HPDE6-E6E7 (cell line): ENCODE measurements around the gene PDE4D.
"Not testable (repeated sequence)": the region's sequence is repeated elsewhere in the genome, so short reads cannot be mapped to it uniquely, and the experiment has no call there.

ENCODE experiments used
- DNase-seq: peaks from one replicate; pipeline ENCODE4 v3.0.0; 2011; ENCODE audit warnings: missing footprints; ENCODE audit errors: extremely low spot score

The PDE4D gene

GRCh38 chr5:58972301-58972700 is 921.2 kb downstream of the PDE4D start:
- DNase-seq = no peak

GRCh38 chr5:58970766-58971165 is 922.8 kb downstream of the PDE4D start:
- DNase-seq = no peak

DNA sequence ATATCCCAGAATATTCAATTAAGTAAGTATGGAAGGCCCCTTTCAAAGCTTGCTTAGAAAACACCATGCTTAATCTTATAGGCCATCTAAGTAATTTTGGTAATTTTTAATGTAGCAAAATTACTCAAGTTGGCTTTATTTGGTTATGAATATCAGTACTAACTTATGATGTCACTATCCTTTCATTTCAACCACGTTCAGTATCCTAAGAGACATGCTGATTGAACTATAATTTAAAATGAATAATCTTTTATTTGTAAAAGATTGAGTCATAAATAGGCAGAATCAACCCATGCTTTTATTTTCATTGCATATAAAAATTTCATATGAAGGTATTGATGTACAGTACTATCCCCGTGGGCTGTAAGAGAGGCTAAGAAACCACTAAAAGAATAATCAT is 923.7 kb downstream of the PDE4D start:
- no peak for DNase-seq

DNA sequence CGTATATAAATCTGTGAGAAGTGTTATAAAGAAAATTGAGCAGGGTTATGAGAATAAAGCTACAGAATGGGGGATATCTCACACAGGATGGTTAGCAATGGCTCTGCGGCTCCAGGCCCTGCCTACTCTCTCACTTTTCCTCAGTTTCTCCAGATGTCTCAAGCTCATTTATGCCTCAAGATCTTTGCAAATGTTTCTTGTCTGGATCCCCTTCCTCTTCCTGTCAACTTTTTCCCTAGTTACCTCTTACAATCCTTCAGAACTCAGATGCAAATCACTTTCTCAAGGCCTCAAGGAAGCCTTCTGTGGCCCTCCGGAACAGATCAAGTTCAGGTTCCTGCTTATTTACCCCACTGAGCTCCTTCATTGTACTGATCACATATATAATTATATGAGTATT is 924.3 kb downstream of the PDE4D start:
- DNase-seq = no peak

DNA sequence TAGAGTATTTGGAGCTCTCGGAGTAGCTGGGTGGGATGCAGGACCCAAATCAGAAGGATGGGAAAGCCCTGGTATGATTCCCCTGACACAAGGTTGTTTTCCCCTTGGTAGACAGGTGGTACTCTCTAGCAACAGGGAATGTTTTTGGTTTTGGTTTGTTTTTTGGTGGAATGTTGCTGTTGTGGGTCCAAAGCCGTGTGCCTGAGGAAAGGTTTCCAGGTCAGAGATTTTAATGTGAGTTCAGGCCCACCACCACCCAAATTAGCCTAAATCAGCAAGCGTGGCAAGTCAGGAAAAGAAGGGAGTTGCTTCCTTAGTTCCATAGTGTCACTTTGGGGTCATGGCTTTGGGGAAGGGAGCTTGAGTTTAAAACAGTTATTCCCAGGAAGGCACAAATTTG is 925.2 kb downstream of the PDE4D start:
- no peak for DNase-seq

GRCh38 chr5:58967597-58968281 is 925.8 kb downstream of the PDE4D start:
- no peak for DNase-seq

GRCh38 chr5:58965677-58966414 is 927.7 kb downstream of the PDE4D start:
- no peak for DNase-seq

GRCh38 chr5:58963821-58964220 is 929.7 kb downstream of the PDE4D start:
- no peak for DNase-seq

- DNase-seq = no peak
These were observed 930.2 kb downstream of the PDE4D start for GRCh38 chr5:58963361-58963760.

GRCh38 chr5:58961631-58962280 is 931.8 kb downstream of the PDE4D start:
- DNase-seq = no peak

- DNase-seq = no peak
These were observed 934.8 kb downstream of the PDE4D start for GRCh38 chr5:58958701-58959100.

DNA sequence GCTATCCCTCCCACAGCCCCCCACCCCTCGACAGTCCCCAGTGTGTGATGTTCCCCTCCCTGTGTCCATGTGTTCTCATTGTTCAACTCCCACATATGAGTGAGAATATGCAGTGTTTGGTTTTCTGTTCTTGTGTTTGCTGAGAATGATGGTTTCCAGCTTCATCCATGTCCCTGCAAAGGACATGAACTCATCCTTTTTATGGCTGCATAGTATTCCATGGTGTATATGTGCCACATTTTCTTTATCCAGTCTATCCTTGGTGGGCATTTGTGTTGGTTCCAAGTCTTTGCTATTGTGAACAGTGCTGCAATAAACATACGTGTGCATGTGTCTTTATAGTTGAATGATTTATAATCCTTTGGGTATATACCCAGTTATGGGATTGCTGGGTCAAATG is 940.3 kb downstream of the PDE4D start:
- DNase-seq = not testable (repeated sequence)

DNA sequence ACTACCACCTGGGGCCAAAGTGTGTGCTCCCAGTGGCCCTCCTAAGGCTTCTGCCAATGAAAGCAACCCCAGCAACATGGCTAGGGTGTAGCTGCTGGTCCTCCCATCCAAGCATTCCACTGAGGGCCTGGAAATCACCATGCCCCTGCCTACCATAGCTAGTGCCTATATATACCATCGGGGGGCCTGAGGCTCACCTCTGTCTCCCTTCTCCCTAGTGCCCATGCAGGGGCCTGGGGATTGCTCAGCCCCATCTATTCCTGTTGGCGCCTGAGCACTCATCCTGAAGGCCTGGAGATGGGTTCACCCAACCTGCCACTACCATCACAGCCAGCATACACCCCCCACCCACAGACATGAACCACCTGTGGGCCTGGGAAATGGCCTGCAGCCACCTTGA is 943.3 kb downstream of the PDE4D start:
- DNase-seq = no peak

- no peak for DNase-seq
These were observed 947.3 kb downstream of the PDE4D start for GRCh38 chr5:58946230-58946629.

DNA sequence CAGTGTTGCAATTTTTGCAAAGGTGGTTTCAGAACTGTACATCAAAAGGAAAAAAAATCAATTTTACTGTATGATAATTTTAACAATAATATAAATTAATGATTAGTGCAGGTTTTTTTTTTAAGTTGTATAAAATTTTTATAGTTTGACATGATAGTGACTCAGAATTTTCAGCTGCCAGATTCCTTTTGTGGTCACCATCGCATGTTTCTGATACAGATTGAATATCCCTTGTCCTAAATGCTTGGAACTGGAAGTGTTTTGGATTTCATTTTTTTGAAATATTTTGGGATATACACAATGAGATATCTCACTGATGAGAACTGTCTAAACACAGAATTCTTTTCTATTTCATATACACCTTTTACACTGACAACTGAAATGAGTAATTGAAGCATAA is 949.3 kb downstream of the PDE4D start:
- DNase-seq = no peak

- DNase-seq = no peak
These were observed 953.1 kb downstream of the PDE4D start for GRCh38 chr5:58940446-58940845.

GRCh38 chr5:58939664-58940063 is 953.9 kb downstream of the PDE4D start:
- no peak for DNase-seq

DNA sequence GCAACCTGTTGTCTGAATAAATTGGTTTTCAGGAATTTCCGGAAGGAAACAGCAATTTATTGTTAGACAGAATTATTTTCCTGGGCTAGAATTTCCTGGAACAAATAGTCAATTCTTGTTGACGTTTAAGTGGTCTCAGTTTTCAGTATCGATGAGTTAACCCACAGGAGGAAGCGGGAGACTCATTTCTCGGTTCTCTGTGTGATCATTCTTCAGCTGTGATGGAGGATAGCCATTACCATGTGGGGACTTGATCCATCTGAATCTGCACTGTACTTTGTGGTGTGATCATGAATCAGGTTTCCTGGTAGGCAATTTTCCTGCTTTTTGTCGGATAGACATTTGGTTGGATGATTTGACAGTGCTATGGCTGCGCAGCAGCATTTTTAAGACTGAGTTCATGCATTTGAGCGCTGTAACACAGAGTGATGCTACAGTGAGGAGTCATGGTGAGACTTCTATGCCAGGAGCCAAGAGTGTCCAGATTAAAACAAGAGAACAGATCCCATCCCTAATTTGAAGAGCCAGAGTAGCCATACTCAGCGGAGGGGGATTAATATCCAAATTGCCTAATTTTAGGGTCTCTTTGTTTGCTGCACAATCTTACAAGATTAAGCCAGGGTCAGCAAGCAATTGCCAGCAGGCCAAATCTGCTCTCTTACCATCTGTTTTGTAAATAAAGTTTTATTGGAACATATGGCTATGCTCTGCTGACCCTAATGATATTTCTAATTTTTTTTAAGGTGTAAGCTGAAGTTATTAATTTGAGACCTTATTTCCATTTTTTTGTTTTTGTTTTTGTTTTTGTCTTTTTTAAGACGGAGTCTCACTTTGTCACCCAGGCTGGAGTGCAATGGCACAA is 954.7 kb downstream of the PDE4D start:
- no peak for DNase-seq

DNA sequence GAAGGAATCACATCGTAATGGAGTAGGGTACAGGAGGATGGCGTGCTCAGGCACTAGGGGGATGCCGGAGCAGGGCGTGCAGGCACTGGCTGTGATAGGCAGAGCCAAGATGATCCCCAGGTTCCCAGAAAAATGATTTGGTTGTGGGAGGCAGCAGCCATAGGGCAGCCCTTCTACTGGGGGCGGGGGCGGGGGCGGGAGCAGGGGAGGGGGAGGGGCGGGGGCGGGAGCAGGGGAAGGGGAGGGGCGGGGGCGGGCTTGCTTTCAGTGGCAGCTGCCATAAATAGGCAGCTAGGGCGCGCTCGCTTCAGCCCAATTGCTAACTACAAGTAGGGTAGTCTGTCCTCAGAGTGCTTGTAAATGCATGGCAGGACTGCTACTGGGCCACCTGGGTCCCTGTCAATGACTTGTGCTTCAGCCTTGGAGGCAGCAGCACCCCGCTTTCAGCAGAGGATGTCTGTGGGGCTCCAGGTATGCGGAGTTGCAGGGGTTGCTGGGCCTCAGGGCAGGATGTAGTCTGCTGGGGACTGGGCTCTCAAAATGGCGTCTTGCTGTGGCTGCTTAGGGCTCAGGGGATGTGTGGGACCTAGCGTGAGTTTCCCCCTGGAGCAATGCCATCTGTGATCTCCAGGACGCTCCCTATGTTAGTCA is 956.4 kb downstream of the PDE4D start:
- no peak for DNase-seq

GRCh38 chr5:58934629-58935097 is 958.9 kb downstream of the PDE4D start:
- DNase-seq = no peak

DNA sequence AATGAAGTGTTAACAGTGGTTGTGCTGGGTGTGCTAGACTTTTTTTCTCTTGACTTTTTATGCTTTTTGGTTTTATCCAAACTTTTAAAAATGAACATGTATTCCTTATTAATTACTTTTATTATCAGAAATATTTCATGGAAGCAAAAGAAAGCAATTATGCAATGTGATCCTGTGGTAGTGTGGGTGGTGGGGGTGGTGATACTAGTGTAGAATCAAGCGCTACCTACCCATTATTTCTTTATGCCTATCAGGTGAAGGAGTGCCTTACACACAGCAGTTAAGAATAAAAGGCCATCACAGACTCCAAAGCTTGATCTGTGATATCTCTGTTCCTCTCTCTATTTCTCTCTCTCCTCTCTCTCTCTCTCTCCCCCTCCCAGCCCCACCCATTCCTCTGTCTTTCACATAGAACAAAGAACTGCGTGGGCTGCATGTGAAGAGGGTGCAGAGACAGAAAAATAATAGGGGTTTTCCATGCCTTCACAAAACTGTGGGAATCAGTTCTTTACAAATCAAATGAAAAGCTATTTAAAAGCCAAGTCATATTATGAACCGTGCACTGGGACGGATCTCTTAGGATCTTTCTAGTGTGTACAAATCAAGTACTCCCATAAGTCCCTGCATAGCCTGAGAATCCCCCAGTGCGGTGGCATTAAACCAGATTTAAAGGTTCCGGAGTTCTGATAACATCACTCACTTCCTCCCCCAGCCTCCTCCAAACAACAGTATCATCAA is 959.5 kb downstream of the PDE4D start:
- no peak for DNase-seq
